GM10847 (cell line): ENCODE measurements around the gene ATXN3L.

ENCODE experiments used
- POLR2A ChIP-seq: IDR thresholded peaks from 2 replicates; pipeline ENCODE4 v1.6.1; 2011; ENCODE audit not compliant: insufficient read length; ENCODE audit errors: extremely low read depth

Gene ATXN3L

DNA sequence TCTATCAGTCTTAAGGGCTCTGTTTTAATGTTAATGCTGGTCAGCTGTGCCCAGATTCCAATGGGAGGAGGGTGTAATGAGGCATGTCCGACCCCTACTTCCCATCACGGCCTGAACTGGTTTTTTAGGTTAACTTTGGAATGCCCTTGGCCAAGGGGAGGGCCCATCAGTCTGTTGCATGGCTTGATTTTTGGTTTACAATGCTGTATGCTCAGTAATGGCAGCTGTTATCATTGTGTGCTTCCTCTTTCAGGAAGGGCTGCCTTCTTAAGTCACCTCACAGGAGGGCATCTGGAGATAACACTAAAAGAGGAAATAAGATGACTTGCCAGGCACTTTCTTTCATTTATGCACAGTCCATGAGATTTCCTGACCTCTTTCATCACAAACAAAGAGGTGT is 36.3 kb downstream of the ATXN3L start:
- no peak for TF ChIP-seq POLR2A

DNA sequence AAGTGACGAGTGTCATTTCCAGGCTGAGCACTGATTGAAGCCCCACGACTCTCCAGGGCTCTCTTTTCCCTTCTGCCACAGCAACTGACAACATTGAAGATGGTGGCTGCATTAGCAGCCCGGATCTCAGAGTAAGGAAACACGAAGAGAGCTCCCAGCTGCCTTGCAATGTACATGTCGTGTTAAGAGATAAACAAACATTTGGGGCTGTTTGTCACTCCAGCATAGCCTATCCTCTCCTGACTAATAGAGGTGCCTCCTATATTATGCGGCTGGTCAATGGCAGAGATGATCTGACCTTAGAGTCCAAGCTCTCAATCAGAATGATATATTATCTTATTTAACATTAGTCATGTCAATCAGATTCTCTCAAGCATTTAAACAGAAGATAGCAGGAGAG is 38.6 kb downstream of the ATXN3L start:
- TF ChIP-seq POLR2A, result no peak

- no peak for TF ChIP-seq POLR2A
Measured at GRCh38 chrX:13279279-13280018, 40.4 kb downstream of the ATXN3L start.

- no peak for TF ChIP-seq POLR2A
Measured at GRCh38 chrX:13277539-13277938, 42.3 kb downstream of the ATXN3L start.

DNA sequence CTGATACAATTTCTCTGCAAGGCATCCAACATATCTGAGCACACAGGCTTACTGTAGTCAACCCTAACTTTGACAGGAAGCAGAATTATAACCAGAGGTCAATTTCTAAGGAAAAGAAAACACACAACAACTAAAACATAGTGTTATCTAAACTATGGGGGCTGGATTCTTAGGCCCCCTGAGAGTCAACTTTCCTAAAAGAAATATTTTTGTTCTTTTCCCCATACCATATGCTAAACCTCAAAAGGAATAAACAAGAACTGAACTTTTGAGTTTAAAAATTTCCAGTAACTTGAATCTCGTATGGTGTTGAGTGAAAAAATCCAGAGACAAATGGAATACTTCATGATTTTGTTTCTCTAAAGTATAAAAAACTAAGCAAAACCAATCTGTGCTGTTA is 42.9 kb downstream of the ATXN3L start:
- TF ChIP-seq POLR2A, result no peak

DNA sequence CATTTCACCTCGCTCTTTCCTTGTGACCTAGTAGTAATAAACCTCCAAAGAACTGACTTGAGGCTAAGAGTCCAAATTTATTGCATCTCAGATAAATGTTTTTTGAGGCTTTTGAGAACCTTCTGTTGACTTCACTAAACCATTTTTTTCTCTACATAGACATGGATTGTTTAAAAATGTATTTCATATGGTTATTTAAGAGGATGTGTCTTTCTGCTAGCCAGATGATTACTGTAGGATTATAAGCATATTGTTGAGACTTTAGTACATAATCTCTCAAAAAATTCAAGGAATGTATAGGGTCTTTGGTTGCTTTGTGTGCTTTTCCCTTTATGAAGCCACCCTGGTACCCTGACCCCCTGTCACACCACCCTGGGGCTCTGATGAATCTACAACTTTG is 44.8 kb downstream of the ATXN3L start:
- TF ChIP-seq POLR2A, result no peak

DNA sequence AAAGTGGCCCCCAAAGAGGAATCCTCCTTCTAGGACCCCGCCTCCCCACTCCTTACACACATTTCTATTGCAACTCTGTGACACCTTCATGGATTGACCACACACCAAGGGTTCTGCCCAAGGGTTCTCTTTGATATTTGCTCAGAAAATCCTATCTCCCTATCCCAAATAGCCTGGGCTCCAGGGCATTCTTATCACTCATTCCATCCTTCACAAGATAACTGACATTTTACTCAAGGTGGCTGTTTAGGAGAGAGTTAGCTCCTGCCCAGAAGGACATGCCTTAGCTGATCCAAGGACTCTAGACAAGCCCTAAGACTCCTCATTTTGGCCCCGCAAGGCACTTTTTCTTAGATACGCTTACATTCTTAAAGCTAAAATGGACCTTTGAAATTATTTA is 47.4 kb downstream of the ATXN3L start:
- no peak for TF ChIP-seq POLR2A

- no peak for TF ChIP-seq POLR2A
Measured at GRCh38 chrX:13271511-13271910, 48.3 kb downstream of the ATXN3L start.

- no peak for TF ChIP-seq POLR2A
Measured at GRCh38 chrX:13270360-13270759, 49.5 kb downstream of the ATXN3L start.

DNA sequence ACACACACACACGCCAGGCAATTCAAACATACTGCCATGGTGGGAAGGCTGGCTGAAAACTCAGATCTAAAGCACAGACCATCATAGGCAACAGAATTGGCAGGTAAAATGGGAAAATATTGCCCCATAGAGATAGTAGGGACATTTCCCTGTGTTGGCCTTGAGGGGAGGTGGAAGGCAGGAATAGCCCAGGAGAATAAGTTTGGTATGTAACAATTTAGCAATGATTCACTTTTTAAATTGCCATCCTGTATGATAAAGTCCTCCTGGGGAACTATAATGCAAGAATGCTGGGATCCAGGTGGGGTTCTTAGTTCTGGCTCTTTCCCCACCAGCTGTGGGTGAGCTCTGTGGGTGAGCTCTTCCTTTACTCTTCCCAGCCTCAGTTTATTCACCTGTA is 51.0 kb downstream of the ATXN3L start:
- no peak for TF ChIP-seq POLR2A
